HG02840 (cell line): ENCODE measurements around the gene EFCAB6.

ENCODE experiments used
- ATAC-seq: cut with Tn5 transposase; IDR thresholded peaks from one replicate; pipeline ENCODE4 v1.9.1; 2021; ENCODE audit warnings: mild to moderate bottlenecking, moderate library complexity, moderate number of reproducible peaks; ENCODE audit not compliant: unreplicated experiment, low FRiP score

EFCAB6 gene

DNA sequence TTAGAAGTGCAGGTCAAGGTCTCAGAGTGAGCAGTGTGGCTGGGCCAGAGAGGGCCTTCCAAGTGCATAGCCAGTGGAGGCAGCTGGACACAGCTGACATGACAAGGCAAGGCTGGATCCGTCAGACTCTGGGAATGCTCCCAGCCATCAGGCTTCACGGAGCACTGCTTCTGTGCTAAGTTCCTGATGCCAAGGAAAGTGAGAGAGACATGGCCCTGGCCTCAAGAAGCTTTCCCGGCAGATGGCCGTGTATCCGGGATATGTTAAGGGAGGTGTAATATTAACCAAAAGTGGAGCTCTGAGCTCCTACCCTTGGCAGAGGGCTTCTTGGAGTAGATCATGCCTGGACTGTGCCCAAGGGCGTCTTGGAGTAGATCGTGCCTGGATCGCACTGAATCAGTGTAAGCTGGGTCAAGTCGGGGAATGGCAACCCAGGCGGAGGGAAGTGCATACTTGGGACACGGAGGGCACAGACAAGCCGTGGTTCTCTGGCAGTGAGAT lies 7.4 kb upstream of the EFCAB6 start:
- ATAC-seq: no peak

GRCh38 chr22:43818981-43819380 lies 6.9 kb upstream of the EFCAB6 start:
- ATAC-seq: no peak

- ATAC-seq: no peak
Measured at GRCh38 chr22:43817402-43817801, 5.3 kb upstream of the EFCAB6 start.

GRCh38 chr22:43814264-43814663 lies 2.2 kb upstream of the EFCAB6 start:
- no peak for ATAC-seq

GRCh38 chr22:43812890-43813289 lies 785 bp upstream of the EFCAB6 start:
- ATAC-seq: no peak

- peak; percentile 17 for ATAC-seq
Measured at GRCh38 chr22:43811777-43812148, 342 bp downstream of the EFCAB6 start.

- no peak for ATAC-seq
Measured at GRCh38 chr22:43802897-43803495, 9.1 kb downstream of the EFCAB6 start.

DNA sequence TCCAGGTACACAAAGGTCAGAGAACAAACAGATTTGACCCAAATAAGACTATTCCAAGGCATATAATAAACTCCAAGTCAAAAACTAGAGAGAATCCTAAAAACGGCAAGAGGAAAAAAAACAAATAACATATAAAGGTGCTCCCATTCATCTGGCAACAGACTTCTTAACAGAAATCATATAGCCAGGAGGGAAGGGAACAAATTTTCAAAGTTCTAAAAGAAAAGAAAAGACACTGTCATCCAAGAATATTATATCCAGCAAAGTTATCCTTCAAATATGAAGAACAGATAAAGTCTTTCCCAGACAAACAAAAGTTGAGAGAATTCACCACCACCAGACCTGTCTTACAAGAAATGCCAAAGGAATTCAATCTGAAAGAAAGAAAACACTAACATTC lies 11.1 kb downstream of the EFCAB6 start:
- no peak for ATAC-seq

DNA sequence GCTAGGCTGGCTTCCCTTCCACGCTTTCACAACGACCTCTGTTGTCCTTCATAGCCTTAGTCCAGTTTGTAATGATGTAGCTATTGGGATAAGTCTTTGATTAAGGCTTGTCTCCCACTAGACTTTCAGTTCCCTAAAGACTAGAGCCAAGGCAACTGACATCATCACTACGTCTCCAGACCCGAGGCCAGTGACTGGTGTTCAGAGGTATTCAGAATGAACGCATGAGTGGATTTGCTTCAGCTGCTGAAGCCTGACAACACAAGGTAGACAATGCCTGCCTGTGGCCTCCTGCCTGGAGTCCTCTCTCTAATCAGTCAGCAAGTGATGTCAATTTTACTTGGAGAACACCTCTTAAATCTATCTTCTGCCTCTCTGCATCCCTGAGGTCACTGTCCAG lies 13.6 kb downstream of the EFCAB6 start:
- ATAC-seq: no peak

- ATAC-seq: no peak
Measured at GRCh38 chr22:43796567-43796966, 15.5 kb downstream of the EFCAB6 start.

DNA sequence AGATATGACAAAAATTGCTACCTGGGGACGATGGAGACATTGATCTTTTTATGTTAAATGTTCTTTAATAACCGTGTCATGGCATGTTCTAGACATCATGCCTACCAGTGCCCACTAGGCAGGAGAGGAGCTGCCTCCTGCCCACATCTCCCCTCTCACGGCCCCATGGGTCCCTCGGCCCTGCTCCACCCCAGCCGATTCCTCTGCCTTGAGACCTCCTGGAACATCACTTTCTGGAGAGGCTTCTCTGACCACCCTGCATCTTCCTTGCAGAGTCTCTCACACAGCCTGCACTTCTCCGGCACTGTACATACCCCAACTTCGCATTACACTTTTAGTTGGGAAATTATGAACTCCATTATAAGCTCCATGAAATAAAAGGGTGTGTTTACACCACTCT lies 16.8 kb downstream of the EFCAB6 start:
- no peak for ATAC-seq

DNA sequence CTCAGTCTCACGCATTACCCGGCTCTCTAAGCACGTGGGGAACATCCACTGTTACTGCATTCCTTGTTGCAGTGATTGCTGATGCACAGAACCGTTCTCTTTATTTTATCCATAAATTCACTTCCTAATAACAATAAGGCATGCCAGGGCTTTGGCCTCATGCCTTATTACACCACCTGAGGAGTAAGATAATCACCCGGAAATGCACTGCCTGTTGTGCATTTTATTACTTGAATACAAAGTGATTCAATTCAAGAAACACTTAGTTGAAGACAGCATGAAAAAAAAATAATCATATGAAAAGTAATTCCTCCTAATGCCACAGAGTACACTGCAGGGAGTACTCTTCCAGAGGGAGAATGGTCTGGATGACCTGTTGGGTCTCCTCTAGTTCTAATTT lies 19.2 kb downstream of the EFCAB6 start:
- ATAC-seq: no peak

DNA sequence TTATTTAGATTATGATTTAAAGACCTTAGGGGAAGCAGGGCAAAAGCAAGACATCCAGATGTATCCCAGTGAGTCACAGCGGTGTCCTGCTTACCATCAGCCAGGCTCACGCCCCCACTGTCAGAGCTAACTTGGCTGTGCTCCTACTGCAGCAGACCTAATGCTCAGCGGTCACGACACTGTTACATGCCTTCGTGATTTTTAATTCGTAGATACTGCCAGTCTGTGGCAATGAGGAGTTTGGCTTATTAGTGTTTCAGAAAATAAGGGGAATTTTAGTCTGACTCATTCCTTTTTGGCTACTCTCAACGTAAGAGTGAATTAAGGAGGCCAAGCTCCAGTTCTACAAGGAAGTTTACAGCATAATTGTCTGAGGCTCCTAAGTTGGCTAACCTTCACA lies 22.7 kb downstream of the EFCAB6 start:
- no peak for ATAC-seq

DNA sequence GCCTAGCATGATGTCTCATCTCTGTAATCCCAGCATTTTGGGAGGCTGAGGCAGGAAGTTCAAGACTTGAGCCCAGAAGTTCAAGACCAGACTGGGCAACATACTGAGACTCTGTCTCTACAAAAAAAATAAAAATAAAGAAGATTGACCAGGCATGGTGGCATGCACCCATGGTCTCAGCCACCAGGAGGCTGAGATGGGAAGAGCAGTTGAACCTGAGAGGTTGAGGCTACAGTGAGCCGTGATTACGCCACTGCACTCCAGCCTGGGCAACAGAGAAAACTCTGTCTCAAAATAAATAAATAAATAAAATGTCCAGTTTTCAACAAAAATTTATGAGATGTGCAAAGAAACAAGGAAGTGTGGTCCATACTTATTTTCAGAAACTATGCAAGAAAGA lies 28.3 kb downstream of the EFCAB6 start:
- no peak for ATAC-seq

- ATAC-seq: no peak
Measured at GRCh38 chr22:43782448-43782847, 29.7 kb downstream of the EFCAB6 start.

- no peak for ATAC-seq
Measured at GRCh38 chr22:43777286-43777685, 34.8 kb downstream of the EFCAB6 start.

GRCh38 chr22:43776081-43776670 lies 35.9 kb downstream of the EFCAB6 start:
- ATAC-seq: no peak

DNA sequence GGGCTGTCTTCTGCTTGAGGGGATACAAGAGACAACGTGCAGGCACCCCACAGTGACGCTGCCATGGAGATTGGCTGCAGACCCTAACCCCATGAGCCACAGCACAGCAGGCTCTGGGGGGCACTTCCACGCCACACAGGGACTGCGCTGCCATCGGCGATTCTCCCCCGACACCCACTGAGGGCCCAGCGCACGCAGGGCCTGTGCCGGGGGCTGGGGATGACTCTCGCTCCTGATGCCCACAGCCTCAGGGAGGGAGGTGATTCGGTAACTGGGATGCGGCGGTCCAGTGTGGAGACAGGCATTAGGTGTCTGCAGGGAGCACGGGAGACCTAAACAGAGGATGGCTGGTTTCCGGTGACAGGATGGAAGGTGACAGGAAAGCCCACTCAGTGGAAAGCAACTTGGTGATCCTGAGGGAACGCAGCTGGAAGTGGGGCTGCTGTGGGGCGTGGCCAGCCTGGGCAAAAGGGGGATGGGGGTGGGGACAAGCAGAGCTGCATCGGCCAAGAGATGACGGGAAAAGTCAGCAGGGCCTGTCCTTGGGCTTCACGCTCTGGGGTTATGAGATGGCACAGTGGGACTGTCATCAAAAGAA lies 37.7 kb downstream of the EFCAB6 start:
- no peak for ATAC-seq

DNA sequence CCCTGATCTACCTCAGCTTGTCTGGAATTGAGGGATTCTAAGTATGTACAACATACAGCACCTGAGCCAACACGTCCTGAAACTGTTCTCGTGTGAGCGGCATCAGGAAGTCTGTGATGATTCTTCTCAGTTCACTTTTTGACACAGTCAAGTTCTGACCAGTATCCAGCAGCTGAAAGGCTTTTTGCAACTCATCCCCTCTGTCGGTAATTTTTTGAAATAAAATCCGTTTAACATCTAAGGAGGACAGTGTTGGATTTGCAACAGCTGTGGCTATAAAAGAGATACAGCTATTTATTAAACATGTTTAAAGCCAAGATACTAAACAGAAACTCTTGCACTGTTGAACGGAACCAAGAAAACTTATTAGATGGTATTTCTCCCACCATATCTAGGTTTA lies 39.3 kb downstream of the EFCAB6 start:
- ATAC-seq: no peak

- ATAC-seq: no peak
Measured at GRCh38 chr22:43755452-43755851, 56.7 kb downstream of the EFCAB6 start.

- ATAC-seq: no peak
Measured at GRCh38 chr22:43755011-43755410, 57.1 kb downstream of the EFCAB6 start.

GRCh38 chr22:43754176-43754575 lies 57.9 kb downstream of the EFCAB6 start:
- ATAC-seq: no peak
